A549 (cell line): ENCODE results near the gene KRTAP9-3. TPM values are rescaled to one million over a fixed set of nuclear protein-coding genes. Genes with fewer than 3 reads are reported as not detected.

Experiments used
- ATAC-seq, 2 experiments: fragments of 200-7000 bp in 1 of 2; fragments of >200 bp in 1 of 2; cut with Nextera tagmentation in 1 of 2; cut with Tn5 transposase in 1 of 2; 3 replicates each; pipeline versions ENCODE4 v1.8.0 to v1.9.1; 2018 to 2020; ENCODE audit warnings: mild to moderate bottlenecking in 1 of 2, moderate library complexity in 1 of 2
- CTCF ChIA-PET: fragments of 300-600 bp; sonication (Branson Sonifier 250); formaldehyde crosslinking; extraction: SDS; loops from one replicate; lab custom pipeline; 2021; ENCODE audit warnings: antibody characterized with exemption, inconsistent platforms; lab: Yijun Ruan, JAX
- POLR2A ChIA-PET: fragments of 350-600 bp; formaldehyde crosslinking; extraction: SDS; loops from one replicate; lab custom pipeline; 2021; ENCODE audit warnings: antibody characterized with exemption, inconsistent platforms; lab: Yijun Ruan, JAX
- DNase-seq, 2 experiments: peaks; one replicate each; pipeline versions ENCODE4 v3.0.0 to v3.0.0-alpha.2; 2011 to 2016; ENCODE audit warnings: low read depth in 1 of 2, low spot score in 1 of 2
- FAIRE-seq: peaks from 2 replicates; lab custom pipeline; 2011; peaks lifted over from hg19 to GRCh38; lab: Jason Lieb, UNC
- H3K27ac ChIP-seq, 2 experiments: fragments of >200 bp; sonication (Bioruptor Twin); formaldehyde crosslinking; 3 replicates each; pipeline ENCODE4 v1.5.1; 2016 to 2017
- H3K4me1 ChIP-seq: fragments of >200 bp; sonication (Bioruptor Twin); formaldehyde crosslinking; 3 replicates; pipeline ENCODE4 v1.6.1; 2016
- H3K4me2 ChIP-seq: fragments of >200 bp; sonication (Bioruptor Twin); formaldehyde crosslinking; 3 replicates; pipeline ENCODE4 v1.6.1; 2016
- H3K4me3 ChIP-seq: fragments of >200 bp; sonication (Bioruptor Twin); formaldehyde crosslinking; 3 replicates; pipeline ENCODE4 v1.5.1; 2016
- H3K9me3 ChIP-seq: fragments of >200 bp; sonication (Bioruptor Twin); formaldehyde crosslinking; 3 replicates; pipeline ENCODE4 v1.6.1; 2016
- BHLHE40 ChIP-seq: IDR thresholded peaks from 2 replicates; pipeline ENCODE4 v1.6.1; 2012; ENCODE audit warnings: low read depth, low read length, inconsistent platforms
- CBX2 ChIP-seq: fragments of 200-600 bp; sonication (generic); IDR thresholded peaks from 2 replicates; pipeline ENCODE4 v1.6.1; 2016; ENCODE audit warnings: low read depth, mild to moderate bottlenecking, borderline replicate concordance
- CBX8 ChIP-seq: fragments of 200-600 bp; sonication (generic); IDR thresholded peaks from 2 replicates; pipeline ENCODE4 v1.6.1; 2016
- CEBPB ChIP-seq, 2 experiments: fragments of >200 bp in 1 of 2; sonication (Bioruptor Twin) in 1 of 2; formaldehyde crosslinking in 1 of 2; IDR thresholded peaks; 2 replicates each; pipeline ENCODE4 v1.6.1; 2012 to 2016
- E2F6 ChIP-seq: IDR thresholded peaks from 2 replicates; pipeline ENCODE4 v1.6.1; 2012; ENCODE audit warnings: low read depth, borderline replicate concordance
- EP300 ChIP-seq, 2 experiments: fragments of >200 bp; sonication (Bioruptor Twin); formaldehyde crosslinking; IDR thresholded peaks; 2 replicates in 1 of 2; 3 replicates in 1 of 2; pipeline ENCODE4 v1.6.1; 2016 to 2017
- FOSB ChIP-seq: fragments of 250-450 bp; sonication (Bioruptor Pico); IDR thresholded peaks from 2 replicates; pipeline ENCODE4 v1.5.0; 2020; ENCODE audit warnings: mild to moderate bottlenecking, moderate library complexity
- FOXS1 ChIP-seq: fragments of 250-450 bp; sonication (Bioruptor Pico); IDR thresholded peaks from 2 replicates; pipeline ENCODE4 v1.5.0; 2020; ENCODE audit warnings: mild to moderate bottlenecking, moderate library complexity
- GATA3 ChIP-seq: IDR thresholded peaks from 2 replicates; pipeline ENCODE4 v1.6.1; 2012; ENCODE audit warnings: borderline replicate concordance
- HOXA7 ChIP-seq: fragments of 250-450 bp; sonication (Bioruptor Pico); IDR thresholded peaks from 2 replicates; pipeline ENCODE4 v1.5.0; 2020; ENCODE audit warnings: mild to moderate bottlenecking, moderate library complexity
- JUN ChIP-seq, 2 experiments: fragments of >200 bp; sonication (Bioruptor Twin); formaldehyde crosslinking; IDR thresholded peaks; 2 replicates in 1 of 2; 3 replicates in 1 of 2; pipeline ENCODE4 v1.6.1; 2016 to 2017
- JUNB ChIP-seq: fragments of >200 bp; sonication (Bioruptor Twin); formaldehyde crosslinking; IDR thresholded peaks from 2 replicates; pipeline ENCODE4 v1.6.1; 2016
- KDM5A ChIP-seq: fragments of 200-600 bp; sonication (generic); IDR thresholded peaks from 2 replicates; pipeline ENCODE4 v1.6.1; 2016; ENCODE audit warnings: antibody characterized with exemption, mild to moderate bottlenecking
- MAX ChIP-seq: IDR thresholded peaks from 2 replicates; pipeline ENCODE4 v1.6.1; 2012
- NFE2L2 ChIP-seq: fragments of 150-350 bp; conservative IDR thresholded peaks from 2 replicates; pipeline ENCODE4 v1.6.1; 2014; ENCODE audit warnings: low read length
- NR3C1 ChIP-seq: fragments of >200 bp; sonication (Bioruptor Twin); formaldehyde crosslinking; IDR thresholded peaks from 3 replicates; pipeline ENCODE4 v1.6.1; 2017
- POLR2AphosphoS2 ChIP-seq: conservative IDR thresholded peaks from 2 replicates; pipeline ENCODE4 v1.6.1; 2012; ENCODE audit warnings: low read length, improper control_type of control experiment, inconsistent platforms
- RAD21 ChIP-seq, 2 experiments: fragments of >200 bp in 1 of 2; sonication (Bioruptor Twin) in 1 of 2; formaldehyde crosslinking in 1 of 2; IDR thresholded peaks in 1 of 2; conservative IDR thresholded peaks in 1 of 2; 2 replicates in 1 of 2; 3 replicates in 1 of 2; pipeline ENCODE4 v1.6.1; 2012 to 2018; ENCODE audit warnings: inconsistent platforms in 1 of 2
- RCOR1 ChIP-seq: fragments of 150-350 bp; IDR thresholded peaks from 2 replicates; pipeline ENCODE4 v1.6.1; 2014; ENCODE audit warnings: antibody characterized with exemption, low read length, low read depth
- RFX5 ChIP-seq: fragments of 450-650 bp; IDR thresholded peaks from 2 replicates; pipeline ENCODE4 v1.7.1; 2014; ENCODE audit warnings: antibody characterized with exemption, mild to moderate bottlenecking, moderate library complexity
- RNF2 ChIP-seq: fragments of 200-600 bp; sonication (generic); IDR thresholded peaks from 2 replicates; pipeline ENCODE4 v1.6.1; 2016; ENCODE audit warnings: low read depth, mild to moderate bottlenecking, antibody characterized with exemption, moderate library complexity, borderline replicate concordance
- SMC3 ChIP-seq: fragments of >200 bp; sonication (Bioruptor Twin); formaldehyde crosslinking; IDR thresholded peaks from 3 replicates; pipeline ENCODE4 v1.6.1; 2018; ENCODE audit warnings: inconsistent platforms
- TP53 ChIP-seq: fragments of 250-450 bp; sonication (Bioruptor Pico); IDR thresholded peaks from 2 replicates; pipeline ENCODE4 v1.5.0; 2021; ENCODE audit warnings: mild to moderate bottlenecking, moderate library complexity
- ZFP36 ChIP-seq: fragments of 450-650 bp; IDR thresholded peaks from 2 replicates; pipeline ENCODE4 v1.6.1; 2014; ENCODE audit warnings: borderline replicate concordance; ENCODE audit not compliant: partially characterized antibody
- ZNF302 ChIP-seq: fragments of 250-450 bp; sonication (Bioruptor Pico); IDR thresholded peaks from 2 replicates; pipeline ENCODE4 v1.9.0; 2021; ENCODE audit warnings: inconsistent platforms, mild to moderate bottlenecking, moderate library complexity
- ZSCAN20 ChIP-seq: fragments of 250-450 bp; sonication (Bioruptor Pico); IDR thresholded peaks from 2 replicates; pipeline ENCODE4 v1.8.0; 2022; ENCODE audit warnings: mild to moderate bottlenecking, moderate library complexity
- WGBS: methylation state at CpG from one replicate; pipeline ENCODE4 v1.1.6; 2017; ENCODE audit errors: missing lambda C conversion rate; 5-methylcytosine and 5-hydroxymethylcytosine counted together
- polyA plus RNA-seq, 4 experiments: library from polyadenylated mRNA; depleted of rRNA in 3 of 4; stranded (reverse); fragments of >200 nt; fragmentation: RNase III in 1 of 4; extraction: RNeasy Plus Mini Kit Qiagen cat#74134 plus additional on column Dnase treatment in 1 of 4; gene quantifications; 2 replicates in 3 of 4; 3 replicates in 1 of 4; pipeline ENCODE4 v1.2.3, GENCODE V29; 2011 to 2017
- TF ChIP-seq, protein P1 (sequence below): fragments of 250-450 bp; sonication (Bioruptor Pico); IDR thresholded peaks from 2 replicates; pipeline ENCODE4 v1.5.0; 2020; ENCODE audit warnings: low read depth, mild to moderate bottlenecking, moderate library complexity
- TF ChIP-seq, protein P2 (sequence below): fragments of 150-350 bp; IDR thresholded peaks from 2 replicates; pipeline ENCODE4 v1.6.1; 2014; ENCODE audit warnings: low read depth, mild to moderate bottlenecking, low read length
- TF ChIP-seq, protein P3 (sequence below): IDR thresholded peaks from 2 replicates; pipeline ENCODE4 v1.6.1; 2012

Gene KRTAP9-3
- polyA plus RNA-seq, 2 of the 4 experiments (the other 2 are of a cell fraction) = not detected

GRCh38 chr17:41196068-41196467 lies 36.2 kb upstream of the KRTAP9-3 start:
- CTCF ChIA-PET = no interaction called here
- ATAC-seq = no peak
- POLR2A ChIA-PET = no interaction called here

GRCh38 chr17:41199421-41200078 lies 32.7 kb upstream of the KRTAP9-3 start:
- no peak for DNase-seq
- H3K4me1 ChIP-seq = no peaks in the 10 kb centered on the region
- H3K4me3 ChIP-seq = no peak overlapping the region
- no peak for TF ChIP-seq RCOR1
- TF ChIP-seq, all 56 proteins: peak for 0
- Histone ChIP-seq H3K27ac (no peak overlapping the region), H3K9me3 (0 out of 3 replicates have a peak, but pooled peaks cover 2% of the 10 kb centered on the region), H3K4me2 (no peak overlapping the region)
- WGBS = 66% methylated on average over 5 of the region's 5 CpGs
- ChIA-PET CTCF (no interaction called here), POLR2A (no interaction called here)
- FAIRE-seq = peak; percentile 65
- ATAC-seq = no peak

More at GRCh38 chr17:41196068-41196467, 36.2 kb upstream of the KRTAP9-3 start:
- Histone ChIP-seq H3K4me3 (no peak overlapping the region), H3K9me3 (0 out of 3 replicates have a peak, but pooled peaks cover 2% of the 10 kb centered on the region), H3K27ac (no peak overlapping the region), H3K4me2 (no peak overlapping the region), H3K4me1 (no peaks in the 10 kb centered on the region)
- no peak for TF ChIP-seq RFX5
- TF ChIP-seq ZNF302 (CRISPR knock-in tag) = no peak
- TF ChIP-seq KDM5A = no peak
- no peak for TF ChIP-seq RNF2
- TF ChIP-seq CBX8 = no peak
- no peak for TF ChIP-seq ZFP36
- no peak for TF ChIP-seq NFE2L2
- FAIRE-seq = no peak
- no peak for DNase-seq
- 19% methylated on average over 1 of the region's 1 CpG for WGBS

DNA sequence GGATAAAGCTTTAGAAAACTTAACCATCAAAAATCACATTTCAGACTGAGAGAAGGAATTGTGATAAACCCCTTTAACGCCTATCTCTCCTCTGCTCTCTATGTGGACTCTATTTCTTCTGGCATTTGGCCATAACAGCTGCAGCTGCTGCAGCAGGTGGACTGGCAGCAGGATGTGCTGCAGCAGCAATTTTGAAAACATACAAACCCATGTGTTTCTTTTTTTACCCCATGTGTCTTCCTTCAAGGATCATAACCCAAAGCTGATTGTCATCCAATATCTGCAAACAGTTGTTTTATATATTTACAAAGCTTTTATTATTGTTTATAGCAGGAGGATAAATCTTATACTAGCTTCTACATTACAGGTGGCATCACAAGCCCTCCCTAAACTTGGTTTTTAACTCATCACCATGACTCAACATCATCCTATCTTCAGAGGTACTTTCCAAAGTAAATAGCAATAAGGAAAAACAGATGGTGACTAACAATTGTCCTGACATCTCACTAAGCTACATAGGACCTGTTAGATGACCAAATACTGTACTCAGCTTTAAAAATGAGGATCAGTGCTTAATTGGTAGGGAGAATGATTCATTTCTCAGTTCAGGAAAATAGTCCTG lies 20.3 kb upstream of the KRTAP9-3 start:
- DNase-seq (peak; percentile 55 to 85), FAIRE-seq (peak; percentile 100), ATAC-seq (peak; percentile 91 to 96)
- ChIA-PET POLR2A (no interaction called here), CTCF (interaction anchor here (0.9 to 2.0 kb wide), 3 partner anchors 111 to 451 kb away, joined by 3 to 7 read pairs (median 3); no protein-coding TSS in a partner anchor)
- 8% methylated on average over 1 of the region's 1 CpG for WGBS
- H3K9me3 ChIP-seq = 0 out of 3 replicates have a peak, but pooled peaks cover 6% of the 10 kb centered on the region
- H3K4me2 ChIP-seq = peak overlapping the region; percentile 62
- no peak overlapping the region for H3K4me3 ChIP-seq
- peaks cover 24% of the 10 kb centered on the region for H3K4me1 ChIP-seq
- peak overlapping the region; percentile 62 to 78; a peak in 5 of 6 replicates for H3K27ac ChIP-seq
- TF ChIP-seq CBX8 (no peak), POLR2AphosphoS2 (no peak), NFE2L2 (peak; percentile 86), RNF2 (no peak), JUN (IDR thresholded peaks at IDR 0.05) (peak; percentile 33 to 39; a peak in 2 of 5 replicates), GATA3 (peak; percentile 64; the same call in 1 of the 2 replicates), E2F6 (0 out of 2 replicates have a peak, but pooled peaks have one; percentile 14), MAX (0 out of 2 replicates have a peak, but pooled peaks have one; percentile 20), SMC3 (0 out of 3 replicates have a peak, but pooled peaks have one; percentile 3), FOXS1 (CRISPR knock-in tag) (no peak), CBX2 (no peak), FOSB (CRISPR knock-in tag) (no peak), HOXA7 (CRISPR knock-in tag) (no peak), EP300 (IDR thresholded peaks at IDR 0.05) (peak; percentile 27 to 60; a peak in 2 of 5 replicates), ZSCAN20 (CRISPR knock-in tag) (no peak), NR3C1 (no peak), CEBPB (IDR thresholded peaks at IDR 0.05) (peak in 1 of 2 experiments; percentile 10; a peak in 1 of 4 replicates), BHLHE40 (no peak), JUNB (peak; percentile 81), RCOR1 (no peak), TP53 (CRISPR knock-in tag) (no peak), RAD21 (conservative IDR thresholded peaks at IDR 0.05 in 1 of 2, IDR thresholded peaks at IDR 0.05 in 1 of 2) (peak in 1 of 2 experiments; percentile 4; a peak in 1 of 5 replicates)
- TF ChIP-seq, protein P1, sequence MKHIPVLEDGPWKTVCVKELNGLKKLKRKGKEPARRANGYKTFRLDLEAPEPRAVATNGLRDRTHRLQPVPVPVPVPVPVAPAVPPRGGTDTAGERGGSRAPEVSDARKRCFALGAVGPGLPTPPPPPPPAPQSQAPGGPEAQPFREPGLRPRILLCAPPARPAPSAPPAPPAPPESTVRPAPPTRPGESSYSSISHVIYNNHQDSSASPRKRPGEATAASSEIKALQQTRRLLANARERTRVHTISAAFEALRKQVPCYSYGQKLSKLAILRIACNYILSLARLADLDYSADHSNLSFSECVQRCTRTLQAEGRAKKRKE (CRISPR knock-in tag) = 0 out of 2 replicates have a peak, but pooled peaks have one; percentile 30
- TF ChIP-seq, protein P2, sequence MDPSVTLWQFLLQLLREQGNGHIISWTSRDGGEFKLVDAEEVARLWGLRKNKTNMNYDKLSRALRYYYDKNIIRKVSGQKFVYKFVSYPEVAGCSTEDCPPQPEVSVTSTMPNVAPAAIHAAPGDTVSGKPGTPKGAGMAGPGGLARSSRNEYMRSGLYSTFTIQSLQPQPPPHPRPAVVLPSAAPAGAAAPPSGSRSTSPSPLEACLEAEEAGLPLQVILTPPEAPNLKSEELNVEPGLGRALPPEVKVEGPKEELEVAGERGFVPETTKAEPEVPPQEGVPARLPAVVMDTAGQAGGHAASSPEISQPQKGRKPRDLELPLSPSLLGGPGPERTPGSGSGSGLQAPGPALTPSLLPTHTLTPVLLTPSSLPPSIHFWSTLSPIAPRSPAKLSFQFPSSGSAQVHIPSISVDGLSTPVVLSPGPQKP = no peak
- TF ChIP-seq, protein P3, sequence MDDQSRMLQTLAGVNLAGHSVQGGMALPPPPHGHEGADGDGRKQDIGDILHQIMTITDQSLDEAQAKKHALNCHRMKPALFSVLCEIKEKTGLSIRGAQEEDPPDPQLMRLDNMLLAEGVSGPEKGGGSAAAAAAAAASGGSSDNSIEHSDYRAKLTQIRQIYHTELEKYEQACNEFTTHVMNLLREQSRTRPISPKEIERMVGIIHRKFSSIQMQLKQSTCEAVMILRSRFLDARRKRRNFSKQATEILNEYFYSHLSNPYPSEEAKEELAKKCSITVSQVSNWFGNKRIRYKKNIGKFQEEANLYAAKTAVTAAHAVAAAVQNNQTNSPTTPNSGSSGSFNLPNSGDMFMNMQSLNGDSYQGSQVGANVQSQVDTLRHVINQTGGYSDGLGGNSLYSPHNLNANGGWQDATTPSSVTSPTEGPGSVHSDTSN = no peak
